Rectal smooth muscle tissue (tissue), 1 donor: ENCODE data around the gene SIGLEC12.
"Not testable (repeated sequence)": the region's sequence is repeated elsewhere in the genome, so short reads cannot be mapped to it uniquely, and the experiment has no call there.

ENCODE experiments used
- H3K27ac ChIP-seq: one replicate; pipeline ENCODE4 v1.7.0; 2013; ENCODE audit warnings: low read depth, low read length, inconsistent platforms
- H3K27me3 ChIP-seq: one replicate; pipeline ENCODE4 v1.7.0; 2013; ENCODE audit warnings: low read length; ENCODE audit not compliant: control insufficient read depth, insufficient read depth
- H3K36me3 ChIP-seq: one replicate; pipeline ENCODE4 v1.7.0; 2013; ENCODE audit warnings: low read length; ENCODE audit not compliant: control insufficient read depth, insufficient read depth
- H3K4me1 ChIP-seq: one replicate; pipeline ENCODE4 v1.7.0; 2013; ENCODE audit warnings: low read length; ENCODE audit not compliant: control insufficient read depth, insufficient read depth
- H3K4me3 ChIP-seq: one replicate; pipeline ENCODE4 v1.7.0; 2013; ENCODE audit warnings: low read length
- H3K9ac ChIP-seq: one replicate; pipeline ENCODE4 v1.7.0; 2013; ENCODE audit warnings: low read length

SIGLEC12 gene

DNA sequence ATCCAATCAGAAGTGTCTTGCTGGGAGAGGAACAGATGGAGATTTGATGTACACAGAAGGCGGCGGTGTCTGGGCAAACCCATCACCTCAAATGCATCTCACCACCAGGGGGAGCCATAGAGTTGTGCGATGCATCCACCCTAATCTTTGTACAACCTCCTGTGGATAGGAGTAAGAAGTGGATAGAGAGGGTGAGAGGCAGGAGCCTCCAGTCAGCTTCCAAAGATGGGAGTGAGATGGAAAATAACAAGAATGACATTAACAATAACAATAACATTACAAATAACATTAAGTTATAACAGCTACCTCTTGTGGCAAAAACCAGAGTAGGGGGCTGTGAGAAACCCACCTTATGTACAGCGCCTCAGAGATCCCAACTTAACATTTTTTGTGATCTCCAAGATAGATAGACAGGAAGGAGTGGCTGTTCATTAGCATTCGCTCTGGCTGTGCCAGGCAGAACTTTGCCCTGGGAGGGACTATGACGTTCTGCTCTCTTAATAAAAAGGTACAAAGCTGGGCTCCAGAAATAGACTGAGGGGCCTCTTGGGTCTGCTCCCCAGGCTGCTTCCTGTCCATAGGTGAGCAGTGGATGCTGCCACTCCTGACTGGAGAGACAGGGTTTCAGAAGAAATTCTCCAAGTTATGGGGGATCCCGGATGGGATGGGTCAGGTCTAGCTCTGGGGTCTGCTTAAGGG, 28.4 kb downstream of the SIGLEC12 start:
- H3K27me3 ChIP-seq: no peaks in the 10 kb centered on the region
- no peaks in the 10 kb centered on the region for H3K36me3 ChIP-seq
- H3K9ac ChIP-seq: no peak overlapping the region
- no peak overlapping the region for H3K27ac ChIP-seq
- no peak overlapping the region for H3K4me3 ChIP-seq
- H3K4me1 ChIP-seq: no peaks in the 10 kb centered on the region

DNA sequence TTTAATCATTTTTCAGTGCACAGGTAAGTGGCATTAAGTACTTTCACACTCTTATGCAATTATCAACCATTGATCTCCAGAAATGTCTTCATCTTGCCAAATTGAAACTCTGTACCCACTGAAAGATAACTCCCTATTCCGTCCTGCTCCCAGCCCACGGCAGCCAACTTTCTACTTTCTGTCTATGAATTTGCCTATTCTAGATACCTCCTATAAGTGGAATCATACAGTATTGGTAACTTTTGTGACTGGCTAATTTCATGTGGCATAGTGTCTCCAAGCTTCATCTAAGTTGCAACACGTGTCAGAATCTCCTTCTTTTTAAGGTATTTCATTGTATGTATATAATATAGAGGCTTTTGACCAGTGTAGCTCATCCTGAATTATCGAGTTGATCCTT, 29.0 kb downstream of the SIGLEC12 start:
- no peaks in the 10 kb centered on the region for H3K27me3 ChIP-seq
- no peak overlapping the region for H3K4me3 ChIP-seq
- no peaks in the 10 kb centered on the region for H3K36me3 ChIP-seq
- H3K9ac ChIP-seq: no peak overlapping the region
- H3K27ac ChIP-seq: no peak overlapping the region
- no peaks in the 10 kb centered on the region for H3K4me1 ChIP-seq

DNA sequence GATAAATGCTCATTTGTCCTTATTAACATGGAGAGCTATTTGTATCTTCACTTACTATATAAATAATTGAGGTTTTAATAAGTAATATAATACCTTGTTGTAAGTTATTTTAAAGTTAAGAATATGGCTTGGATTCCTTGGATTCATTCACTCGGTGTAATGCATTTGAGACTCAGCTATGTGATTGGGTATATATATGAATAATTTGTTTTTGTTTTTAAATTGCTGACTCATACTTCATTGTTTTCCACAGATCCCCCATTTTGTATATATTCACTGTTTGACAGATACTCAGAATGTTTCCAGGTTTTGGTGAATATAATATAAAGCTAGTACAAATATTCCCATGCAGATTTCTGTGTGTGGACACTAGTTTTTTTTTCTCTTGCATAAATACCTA, 30.1 kb downstream of the SIGLEC12 start:
- no peak overlapping the region for H3K9ac ChIP-seq
- no peak overlapping the region for H3K4me3 ChIP-seq
- H3K4me1 ChIP-seq: no peaks in the 10 kb centered on the region
- H3K27ac ChIP-seq: no peak overlapping the region
- no peaks in the 10 kb centered on the region for H3K27me3 ChIP-seq
- no peaks in the 10 kb centered on the region for H3K36me3 ChIP-seq

DNA sequence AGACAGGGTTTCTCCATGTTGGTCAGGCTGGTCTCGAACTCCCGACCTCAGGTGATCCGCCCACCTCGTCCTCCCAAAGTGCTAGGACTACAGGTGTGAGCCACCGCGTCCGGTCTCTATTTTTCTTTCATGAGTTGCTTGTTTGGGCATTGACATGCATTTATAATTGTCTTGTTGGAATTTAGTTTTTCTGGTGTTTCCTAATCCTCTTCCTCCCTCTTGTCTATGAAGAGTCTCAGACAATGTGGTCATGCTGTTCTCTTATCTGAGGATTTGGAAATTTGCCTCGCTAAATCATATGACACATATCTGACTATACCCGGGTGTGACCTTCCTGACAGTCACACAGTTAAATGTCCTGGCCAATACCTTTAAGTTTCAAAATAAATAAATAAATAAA, 30.6 kb downstream of the SIGLEC12 start:
- H3K27me3 ChIP-seq: no peaks in the 10 kb centered on the region
- H3K4me3 ChIP-seq: no peak overlapping the region
- no peak overlapping the region for H3K9ac ChIP-seq
- no peaks in the 10 kb centered on the region for H3K4me1 ChIP-seq
- no peak overlapping the region for H3K27ac ChIP-seq
- no peaks in the 10 kb centered on the region for H3K36me3 ChIP-seq

DNA sequence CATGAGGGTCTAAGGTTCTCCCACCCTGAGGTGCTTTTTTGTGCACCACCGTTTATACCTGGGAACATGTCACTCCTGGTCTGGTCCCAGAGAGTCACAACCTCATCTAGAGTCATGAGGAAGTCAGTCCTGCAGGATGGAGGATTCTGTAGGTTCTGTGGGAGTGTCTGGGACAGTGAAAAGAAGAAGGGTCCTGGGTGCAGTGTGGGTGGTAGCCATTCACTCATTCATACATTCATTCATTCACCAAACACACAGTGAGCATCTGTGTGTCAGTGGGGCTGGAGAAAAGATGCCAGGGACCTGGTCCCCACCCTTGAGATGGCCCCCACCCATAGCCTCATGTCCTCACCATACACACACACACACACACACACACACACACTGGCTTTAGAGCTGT, 32.0 kb downstream of the SIGLEC12 start:
- H3K4me3 ChIP-seq: no peak overlapping the region
- no peaks in the 10 kb centered on the region for H3K27me3 ChIP-seq
- H3K27ac ChIP-seq: no peak overlapping the region
- H3K4me1 ChIP-seq: no peaks in the 10 kb centered on the region
- H3K9ac ChIP-seq: no peak overlapping the region
- H3K36me3 ChIP-seq: no peaks in the 10 kb centered on the region

DNA sequence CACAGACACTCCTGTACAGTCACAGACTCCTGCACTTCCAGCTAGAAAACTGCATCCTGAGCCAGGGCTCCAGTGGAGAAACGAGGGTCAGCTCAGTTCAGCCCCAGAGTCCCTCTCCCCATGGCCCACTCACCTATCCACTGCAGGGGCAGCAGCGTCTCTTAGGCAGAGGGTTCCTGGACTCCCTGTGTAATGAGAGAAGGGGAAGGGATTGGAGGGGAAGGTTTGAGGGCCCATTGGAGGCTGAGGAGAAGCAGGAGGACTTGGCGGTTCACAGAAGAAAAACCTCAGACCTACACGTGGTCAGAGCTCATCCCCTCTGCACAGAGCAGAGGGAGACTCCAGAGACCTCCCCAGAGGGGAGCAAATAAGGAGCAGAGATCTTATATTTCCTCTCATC, 32.4 kb downstream of the SIGLEC12 start:
- no peak overlapping the region for H3K9ac ChIP-seq
- no peak overlapping the region for H3K4me3 ChIP-seq
- no peaks in the 10 kb centered on the region for H3K27me3 ChIP-seq
- H3K36me3 ChIP-seq: no peaks in the 10 kb centered on the region
- no peak overlapping the region for H3K27ac ChIP-seq
- H3K4me1 ChIP-seq: no peaks in the 10 kb centered on the region

DNA sequence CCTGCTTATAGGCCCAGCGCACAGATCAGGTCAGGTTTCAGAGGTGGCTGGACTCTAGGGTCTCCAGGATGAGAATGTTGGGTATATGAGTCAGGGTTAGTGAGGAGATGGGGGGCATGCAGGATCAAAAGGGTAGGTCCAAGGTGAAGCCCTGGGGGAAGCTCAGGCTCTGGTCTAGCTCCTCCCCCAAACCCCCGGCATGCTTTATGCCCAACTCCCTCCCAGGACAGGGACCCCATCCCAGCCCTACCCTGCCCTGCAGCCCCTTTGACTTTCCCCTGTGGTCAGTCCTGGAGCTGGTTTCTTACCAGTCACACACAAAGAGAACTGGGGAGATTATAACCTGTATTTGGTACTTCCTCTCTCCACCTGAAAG, 33.1 kb downstream of the SIGLEC12 start:
- Histone ChIP-seq H3K27ac (no peak overlapping the region), H3K27me3 (no peaks in the 10 kb centered on the region), H3K36me3 (no peaks in the 10 kb centered on the region), H3K4me3 (no peak overlapping the region), H3K4me1 (no peaks in the 10 kb centered on the region), H3K9ac (no peak overlapping the region)

DNA sequence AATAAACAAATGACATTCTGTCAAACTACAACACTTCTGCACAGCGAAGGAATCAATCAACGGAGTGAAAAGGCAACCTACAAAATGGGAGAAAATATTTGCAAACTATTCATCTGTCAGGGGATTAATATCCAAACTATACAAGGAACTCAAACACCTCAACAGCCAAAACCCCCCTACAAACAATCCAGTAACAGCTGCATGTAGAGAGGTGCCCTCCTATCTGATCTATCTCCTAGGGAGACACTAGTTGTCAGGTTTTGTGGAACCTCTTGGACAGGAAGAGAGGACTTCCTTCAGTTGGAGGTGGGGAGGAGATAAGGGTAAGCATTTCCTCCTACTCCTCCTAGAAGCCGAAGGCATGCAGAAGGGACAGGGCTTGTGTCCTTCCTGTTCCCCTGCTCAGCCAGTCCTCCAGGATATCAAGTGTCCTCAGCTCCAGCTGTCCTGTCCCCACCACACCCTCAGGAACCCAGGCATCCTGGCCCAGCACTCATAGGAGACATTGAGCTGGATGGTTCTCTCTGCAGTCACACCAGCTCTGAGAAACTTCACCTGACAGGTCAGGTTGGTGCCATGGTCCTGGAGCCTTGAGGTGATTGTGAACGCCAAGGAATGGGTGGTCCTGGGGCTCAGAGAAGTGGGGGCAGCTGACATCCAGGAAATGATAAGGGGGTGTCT, 33.6 kb downstream of the SIGLEC12 start:
- Histone ChIP-seq H3K27me3 (no peaks in the 10 kb centered on the region), H3K4me3 (no peak overlapping the region), H3K4me1 (no peaks in the 10 kb centered on the region), H3K36me3 (no peaks in the 10 kb centered on the region), H3K27ac (no peak overlapping the region), H3K9ac (no peak overlapping the region)

DNA sequence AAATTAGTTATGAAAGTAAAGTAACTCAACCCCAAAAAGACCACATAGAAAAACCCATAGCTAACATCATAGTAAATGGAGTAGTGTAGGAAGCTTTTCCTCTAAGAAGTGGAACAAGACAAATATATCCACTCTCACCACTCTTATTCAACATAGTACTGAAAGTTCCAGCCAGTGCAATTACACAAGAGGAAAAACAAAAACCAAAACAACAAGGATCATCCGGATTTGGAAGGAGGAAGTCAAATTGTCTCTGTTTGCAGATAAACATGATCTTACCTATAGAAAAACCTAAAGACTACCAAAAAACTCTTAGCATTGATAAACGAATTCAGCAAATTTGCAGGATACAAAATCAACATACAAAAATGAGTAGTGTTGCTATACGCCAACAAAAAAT, 34.9 kb downstream of the SIGLEC12 start:
- no peaks in the 10 kb centered on the region for H3K36me3 ChIP-seq
- no peak overlapping the region for H3K9ac ChIP-seq
- H3K4me3 ChIP-seq: no peak overlapping the region
- no peak overlapping the region for H3K27ac ChIP-seq
- no peaks in the 10 kb centered on the region for H3K4me1 ChIP-seq
- H3K27me3 ChIP-seq: no peaks in the 10 kb centered on the region

DNA sequence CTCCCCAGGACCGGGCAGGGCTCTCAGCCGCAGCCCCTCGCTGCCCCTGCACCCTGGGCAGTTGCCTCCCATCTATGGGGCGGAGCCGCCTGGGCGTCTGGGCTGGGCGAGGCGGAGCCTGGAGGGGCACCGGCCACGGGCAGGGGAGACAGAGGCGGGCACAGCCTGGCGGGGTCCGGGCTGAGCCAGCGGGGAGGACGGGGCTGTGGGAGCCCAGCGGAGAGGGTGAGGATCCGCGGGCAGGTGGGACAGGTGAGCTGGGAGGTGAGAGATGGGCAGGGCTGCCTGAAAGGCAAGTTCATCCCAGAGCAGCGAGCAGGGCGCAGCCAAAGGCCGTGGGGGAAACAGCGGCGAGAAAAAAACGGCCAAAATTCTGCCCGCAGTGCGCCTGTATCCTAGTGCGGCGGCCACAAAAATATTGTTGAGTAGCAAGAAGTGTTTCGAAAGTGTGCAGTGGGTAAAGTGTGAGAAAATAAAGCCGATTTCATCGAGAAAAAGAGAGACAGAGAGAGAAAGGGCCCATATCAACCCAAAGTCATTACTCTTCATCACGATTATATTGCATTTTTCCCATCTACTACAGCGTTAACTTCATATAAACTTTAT, 37.5 kb downstream of the SIGLEC12 start:
- not testable (repeated sequence) for H3K9ac ChIP-seq, H3K27me3 ChIP-seq, H3K4me1 ChIP-seq, H3K27ac ChIP-seq, H3K36me3 ChIP-seq, H3K4me3 ChIP-seq

DNA sequence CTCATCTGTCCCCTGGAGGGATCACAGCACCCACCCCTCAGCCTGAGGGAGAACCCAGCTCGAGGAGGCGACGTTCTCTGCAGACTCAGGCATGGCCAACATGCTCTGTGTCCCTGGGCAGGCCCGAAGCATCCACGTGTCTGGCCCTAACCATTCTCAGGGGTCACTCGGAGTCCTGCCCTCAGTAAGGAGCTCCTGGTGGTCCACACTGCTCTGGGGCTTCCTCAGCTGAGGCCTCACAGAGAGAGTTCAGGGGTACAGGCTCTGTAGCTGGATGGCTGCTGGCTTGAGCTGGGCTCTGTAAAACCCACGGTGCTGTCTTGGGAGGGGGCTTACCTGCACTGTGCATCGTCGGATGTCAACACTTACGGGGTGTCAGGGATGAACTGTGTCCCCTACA, 38.9 kb downstream of the SIGLEC12 start:
- Histone ChIP-seq H3K27me3 (no peaks in the 10 kb centered on the region), H3K27ac (no peak overlapping the region), H3K4me3 (no peak overlapping the region), H3K36me3 (no peaks in the 10 kb centered on the region), H3K4me1 (no peaks in the 10 kb centered on the region), H3K9ac (no peak overlapping the region)

DNA sequence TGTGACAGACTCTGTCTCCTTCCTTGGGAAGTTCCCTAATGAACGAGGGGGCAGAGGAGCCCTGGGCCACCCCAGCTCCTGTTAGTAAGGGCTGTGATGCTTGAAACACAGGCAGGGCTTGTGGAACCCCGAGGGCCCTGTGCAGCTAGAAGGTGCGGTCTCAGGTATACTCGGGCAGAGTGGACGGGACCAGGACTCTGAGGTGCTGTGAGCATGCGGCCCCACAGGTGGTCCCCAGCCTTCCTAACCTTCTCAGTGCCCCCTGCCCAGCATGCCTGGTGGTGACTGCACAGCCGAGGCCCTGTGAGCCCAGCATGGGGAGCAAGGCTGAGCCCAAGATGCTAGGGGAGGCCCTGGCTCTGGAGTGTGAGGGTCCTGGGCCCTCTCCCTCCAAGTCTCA, 39.3 kb downstream of the SIGLEC12 start:
- Histone ChIP-seq H3K27ac (no peak overlapping the region), H3K4me1 (no peaks in the 10 kb centered on the region), H3K27me3 (no peaks in the 10 kb centered on the region), H3K9ac (no peak overlapping the region), H3K36me3 (no peaks in the 10 kb centered on the region), H3K4me3 (no peak overlapping the region)

DNA sequence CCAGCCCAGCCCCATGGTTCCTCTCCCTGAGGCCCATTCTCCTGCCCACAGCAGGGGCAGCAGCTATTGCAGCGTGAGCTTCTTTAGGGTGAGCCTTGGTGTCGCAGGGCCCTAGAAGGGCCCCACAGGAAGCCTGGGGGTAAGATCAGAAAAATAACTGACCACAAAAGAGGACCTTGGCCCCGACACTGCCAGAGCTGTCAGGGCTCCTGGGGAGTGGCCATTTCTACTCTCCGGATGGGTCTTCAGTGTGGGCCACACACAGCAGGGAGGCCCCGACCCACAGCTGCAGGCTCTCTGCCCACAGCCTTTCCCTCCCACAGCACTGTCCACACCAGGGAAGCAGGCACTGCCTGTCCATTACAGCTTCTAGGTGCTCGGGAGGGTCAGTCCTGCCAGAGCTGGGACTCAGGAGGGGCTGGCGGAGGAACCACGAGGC, 39.9 kb downstream of the SIGLEC12 start:
- H3K4me1 ChIP-seq: no peaks in the 10 kb centered on the region
- no peak overlapping the region for H3K4me3 ChIP-seq
- H3K36me3 ChIP-seq: no peaks in the 10 kb centered on the region
- no peak overlapping the region for H3K9ac ChIP-seq
- H3K27me3 ChIP-seq: no peaks in the 10 kb centered on the region
- H3K27ac ChIP-seq: no peak overlapping the region
